ENCODE results near the gene CNP.
"Not testable (repeated sequence)": the region's sequence is repeated elsewhere in the genome, so short reads cannot be mapped to it uniquely, and the experiment has no call there.

CNP gene

DNA sequence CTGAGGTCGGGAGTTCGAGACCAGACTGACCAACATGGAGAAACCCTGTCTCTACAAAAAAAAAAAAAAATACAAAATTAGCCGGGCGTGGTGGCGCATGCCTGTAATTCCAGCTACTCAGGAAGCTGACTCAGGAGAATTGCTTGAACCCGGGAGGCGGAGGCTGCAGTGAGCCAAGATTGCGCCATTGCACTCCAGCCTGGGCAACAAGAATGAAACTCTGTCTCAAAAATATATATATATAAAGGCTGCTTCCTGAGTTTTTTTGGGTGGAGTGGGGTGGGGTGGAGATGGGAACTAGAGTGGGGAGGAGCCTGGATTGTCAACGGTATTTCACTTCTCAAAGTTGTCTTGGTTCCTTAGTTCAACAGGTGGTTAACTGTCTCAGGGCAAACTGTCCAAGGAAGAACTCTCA, 43.7 kb downstream of the CNP start:
- FAIRE-seq: not testable (repeated sequence)

DNA sequence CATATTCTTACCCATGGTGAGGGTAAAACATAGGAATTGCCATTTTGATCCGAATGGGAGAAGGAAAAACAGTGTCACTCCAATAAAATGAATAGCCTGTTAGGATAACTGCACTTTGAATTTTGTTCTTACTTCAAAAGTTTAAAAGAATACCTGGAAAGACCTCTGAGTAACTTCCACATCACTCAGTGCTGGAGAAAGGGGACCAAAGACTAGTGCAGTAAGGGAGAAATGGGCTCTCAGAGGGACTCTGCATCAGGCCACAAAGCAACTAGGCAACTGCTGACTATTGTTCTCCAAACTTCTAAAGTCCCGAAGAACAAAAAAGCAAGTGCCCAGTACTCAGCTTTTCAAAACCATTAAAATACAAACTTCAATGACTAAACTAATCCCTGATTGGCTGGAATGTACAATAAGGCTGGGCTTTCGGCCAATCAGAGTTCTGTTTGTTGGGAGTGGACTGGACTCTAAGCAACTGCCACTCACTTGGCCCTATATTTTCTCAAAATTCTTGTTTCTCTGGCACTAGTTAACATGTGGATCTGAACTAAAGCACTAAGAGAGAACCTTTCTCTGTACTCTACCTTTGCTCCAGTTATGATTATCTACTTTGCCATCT, 44.4 kb downstream of the CNP start:
- FAIRE-seq: no peak

DNA sequence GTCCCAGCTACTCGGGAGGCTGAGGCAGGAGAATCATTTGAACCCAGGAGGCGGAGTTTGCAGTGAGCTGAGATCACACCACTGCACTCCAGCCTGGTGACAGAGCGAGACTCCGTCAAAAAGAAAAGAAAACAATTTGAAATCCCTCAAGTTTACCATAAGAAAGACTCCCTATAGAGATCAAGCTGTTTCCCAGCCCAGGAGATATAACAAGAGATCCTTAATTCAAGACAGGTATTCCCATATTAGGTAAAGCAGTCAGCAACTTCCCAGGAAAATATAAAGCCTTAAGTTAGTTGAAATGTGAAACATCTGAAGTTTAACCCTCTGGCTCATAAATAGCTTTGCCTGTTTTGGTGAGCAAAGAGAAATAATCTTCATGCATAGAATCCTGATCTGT, 45.8 kb downstream of the CNP start:
- not testable (repeated sequence) for FAIRE-seq

DNA sequence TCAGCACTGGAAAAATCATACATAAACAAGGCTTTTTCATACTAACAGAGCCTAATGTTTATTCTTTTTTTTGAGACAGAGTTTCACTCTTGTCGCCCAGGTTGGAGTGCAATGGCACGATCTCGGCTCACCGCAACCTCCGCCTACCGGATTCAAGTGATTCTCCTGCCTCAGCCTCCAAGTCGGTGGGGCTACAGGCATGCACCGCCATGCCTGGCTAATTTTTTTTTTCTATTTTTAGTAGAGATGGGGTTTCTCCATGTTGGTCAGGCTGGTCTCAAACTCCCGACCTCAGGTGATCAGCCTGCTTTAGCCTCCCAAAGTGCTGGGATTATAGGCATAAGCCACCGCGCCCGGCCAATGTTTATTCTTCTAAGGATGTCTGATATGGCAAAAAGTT, 47.1 kb downstream of the CNP start:
- not testable (repeated sequence) for FAIRE-seq

GRCh38 chr17:42016411-42016831, 49.8 kb downstream of the CNP start:
- no peak for FAIRE-seq

DNA sequence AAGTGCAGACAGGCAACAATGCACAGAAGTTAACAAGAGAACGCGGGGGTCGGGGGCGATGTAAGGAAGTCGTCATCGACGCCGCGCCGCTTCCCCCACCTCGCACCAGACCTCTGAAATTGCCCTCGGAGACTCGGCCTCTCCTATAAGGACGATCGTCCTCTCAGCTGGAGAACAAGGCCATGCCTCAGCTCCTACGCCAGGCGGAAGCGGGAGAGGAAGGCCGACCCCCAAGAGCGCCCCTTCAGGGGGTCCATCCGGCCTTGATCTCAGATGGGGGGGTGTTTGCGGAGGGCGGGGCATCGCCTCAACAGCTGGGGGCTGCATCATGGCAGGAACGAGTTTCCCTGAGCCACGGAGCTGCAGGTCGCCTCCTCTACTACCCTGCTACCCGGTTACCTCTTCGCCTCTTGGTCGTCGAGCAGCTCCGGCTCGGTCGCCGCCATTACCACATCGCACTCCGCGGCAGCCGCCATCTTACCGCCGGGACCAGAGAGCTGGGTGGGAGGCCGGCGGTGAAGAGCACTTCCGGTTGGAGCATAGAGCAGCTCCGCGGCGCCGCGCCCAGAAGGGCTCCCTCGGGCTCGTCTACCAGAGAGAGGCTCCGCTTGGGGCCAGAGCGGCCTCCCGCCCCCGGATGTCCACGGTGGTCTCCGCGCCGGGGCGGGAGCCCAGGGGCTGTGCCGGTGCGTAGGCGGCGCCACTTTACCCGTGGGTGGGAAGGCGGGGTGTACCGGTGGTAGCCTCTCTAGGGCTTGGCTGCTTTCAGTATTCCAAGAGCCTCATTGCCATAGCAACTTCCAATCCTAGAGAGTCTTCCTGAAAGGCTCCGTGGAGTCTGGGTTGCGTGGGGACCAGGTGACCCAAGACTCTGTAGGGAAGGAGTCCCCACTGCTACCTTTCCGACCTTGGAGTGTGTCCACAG, 50.6 kb downstream of the CNP start, which contains the start of gene DNAJC7:
DNAJC7 (minus strand) TSS at position 499 of the 925 bp plus-strand sequence; CDS start at position 476, 23 bp downstream.
- no peak for FAIRE-seq

DNA sequence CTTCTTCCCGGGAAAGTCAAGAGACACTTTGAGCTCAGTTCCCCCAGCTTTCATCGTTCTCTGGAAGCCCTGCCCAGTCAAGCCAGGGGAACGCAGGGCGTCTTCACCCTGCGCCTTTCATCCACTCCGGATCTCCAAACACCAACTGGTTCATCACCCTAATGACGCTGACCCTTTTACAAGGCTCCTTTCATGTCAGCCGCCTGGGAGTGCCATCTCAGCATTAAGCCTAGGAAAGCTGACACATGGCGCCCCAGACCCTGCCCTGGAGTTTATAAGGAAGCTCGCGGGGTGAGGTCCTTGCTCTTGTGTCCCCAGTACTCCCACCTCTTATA, 51.2 kb downstream of the CNP start:
- no peak for FAIRE-seq

DNA sequence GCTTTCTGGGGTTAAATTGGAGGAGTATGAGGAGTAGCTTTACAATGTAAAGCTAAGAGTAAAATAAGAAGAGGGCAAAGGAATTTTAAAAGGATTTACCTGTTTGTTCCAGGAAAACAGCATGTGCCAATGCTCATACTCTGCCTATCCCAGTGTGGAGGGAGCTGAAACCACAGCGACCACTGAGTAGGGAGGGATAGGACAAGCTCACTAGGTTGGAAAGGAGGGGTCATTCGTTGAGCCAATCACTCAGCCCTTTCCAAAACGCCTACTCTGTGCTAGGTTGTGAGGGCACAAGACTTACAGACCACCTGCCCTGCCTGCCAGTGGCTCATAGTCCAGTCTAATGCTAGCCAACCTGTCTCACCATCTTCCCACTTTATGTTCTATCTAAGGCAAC, 51.7 kb downstream of the CNP start:
- FAIRE-seq: no peak

DNA sequence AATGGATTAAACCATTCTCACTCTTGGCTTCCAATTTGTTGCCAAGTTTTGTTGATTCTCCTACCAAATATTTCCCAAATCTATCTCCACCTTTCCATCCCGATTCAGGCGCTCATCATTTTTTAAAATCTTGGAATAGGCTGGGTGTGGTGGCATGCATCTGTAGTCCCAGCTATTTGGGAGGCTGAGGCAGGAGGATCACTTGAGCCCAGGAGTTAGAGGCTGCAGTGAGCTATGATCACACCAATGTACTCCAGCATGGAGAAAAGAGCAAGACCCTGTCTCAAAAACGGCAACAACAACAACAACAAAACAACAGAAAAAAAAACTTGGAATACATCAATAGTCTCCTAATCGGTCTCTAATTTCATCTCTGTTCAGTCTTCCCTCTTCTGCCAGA, 52.4 kb downstream of the CNP start:
- no peak for FAIRE-seq

DNA sequence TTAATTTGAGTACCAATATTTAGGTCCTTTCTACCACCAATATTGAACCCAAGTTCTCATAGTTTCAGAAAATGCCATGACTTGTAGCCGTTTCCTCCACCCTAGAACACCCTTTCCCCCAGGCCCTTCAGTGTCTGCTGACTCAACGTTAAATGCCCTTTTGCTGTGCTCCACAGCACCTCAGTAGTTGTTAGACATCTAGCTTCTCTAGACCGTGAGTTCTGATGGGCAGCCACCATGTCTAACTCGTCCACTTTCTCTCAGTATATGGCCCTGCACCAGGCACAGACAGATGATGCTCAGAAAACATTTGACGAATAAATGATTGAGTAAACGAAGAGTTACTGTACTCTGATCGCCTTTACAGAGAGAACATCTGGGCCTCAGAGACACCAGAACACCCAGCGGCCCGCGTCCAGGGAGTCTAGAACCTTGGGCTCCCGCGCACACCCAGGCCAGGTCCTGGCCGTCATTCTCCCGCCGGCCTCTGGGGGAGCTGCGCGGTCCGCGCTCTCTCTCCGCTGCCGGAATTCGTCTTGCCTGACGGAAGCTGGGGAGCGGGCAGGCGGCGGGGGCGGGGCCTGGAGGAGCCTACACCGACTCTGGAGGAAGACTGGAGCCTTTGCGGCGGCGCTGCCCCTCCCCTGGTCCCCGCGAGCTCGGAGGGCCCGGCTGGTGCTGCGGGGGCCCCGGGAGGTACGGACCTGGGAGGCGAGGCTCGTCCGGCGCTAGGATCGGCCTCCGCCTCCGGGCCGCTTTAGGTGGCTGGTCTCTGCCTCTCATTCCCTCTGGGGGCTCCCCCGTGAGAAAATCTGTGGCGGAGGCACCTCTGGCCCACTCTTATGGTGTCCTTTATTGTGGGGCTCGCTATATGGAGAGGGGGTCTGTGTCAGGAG, 53.2 kb downstream of the CNP start, which contains the start of gene NKIRAS2:
NKIRAS2 (plus strand) TSS at position 582 of the 896 bp plus-strand sequence. CDS start 1,488 bp downstream, outside the sequence.
- FAIRE-seq: no peak

DNA sequence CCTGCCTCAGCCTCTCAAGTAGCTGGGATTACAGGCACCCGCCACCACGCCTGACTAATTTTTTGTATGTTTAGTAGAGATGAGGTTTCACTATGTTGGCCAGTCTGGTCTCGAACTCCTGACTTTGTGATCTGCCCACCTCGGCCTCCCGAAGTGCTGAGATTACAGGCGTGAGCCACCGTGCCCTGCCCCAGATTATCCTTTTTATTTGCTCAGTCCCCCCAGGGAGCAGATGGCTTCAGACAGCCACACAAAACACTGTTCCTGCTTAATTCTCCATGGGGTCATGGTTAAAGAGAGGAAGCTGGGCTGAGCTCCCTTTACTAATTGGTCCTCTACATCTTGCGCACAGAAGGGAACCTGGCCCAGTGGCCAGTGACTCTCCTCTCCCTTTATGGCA, 54.2 kb downstream of the CNP start:
- not testable (repeated sequence) for FAIRE-seq

DNA sequence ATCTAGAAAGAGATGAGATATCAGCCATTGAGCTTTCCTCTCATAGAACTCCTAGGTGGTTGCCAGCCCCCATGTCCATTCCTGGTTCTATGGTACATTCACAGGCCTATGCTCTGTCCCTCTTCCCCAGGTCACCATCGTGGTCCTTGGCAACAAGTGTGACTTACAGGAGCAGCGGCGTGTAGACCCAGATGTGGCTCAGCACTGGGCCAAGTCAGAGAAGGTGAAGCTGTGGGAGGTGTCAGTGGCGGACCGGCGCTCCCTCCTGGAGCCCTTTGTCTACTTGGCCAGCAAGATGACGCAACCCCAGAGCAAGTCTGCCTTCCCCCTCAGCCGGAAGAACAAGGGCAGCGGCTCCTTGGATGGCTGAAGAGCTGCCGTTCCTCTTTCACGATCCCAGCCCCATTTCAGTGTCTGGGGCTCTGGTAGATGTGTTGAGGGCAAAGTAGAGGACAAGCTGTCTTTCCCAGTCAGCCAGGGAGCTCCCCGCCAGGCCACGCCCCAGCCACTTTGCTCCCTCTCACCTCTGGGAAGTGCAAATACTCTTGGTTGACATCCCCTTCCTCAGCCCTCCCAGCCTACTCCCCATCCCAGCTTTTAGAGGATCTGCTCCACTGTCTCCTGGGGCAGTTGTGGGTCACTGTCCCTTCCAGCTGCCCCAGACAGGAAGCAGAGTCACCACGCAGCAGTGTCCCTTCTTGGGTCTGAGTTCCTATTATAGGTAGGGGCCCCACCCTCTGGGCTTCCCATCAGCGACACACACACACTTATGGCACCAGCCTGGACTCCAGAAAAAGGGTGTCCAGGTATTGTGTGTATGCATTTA, 57.1 kb downstream of the CNP start:
- no peak for FAIRE-seq

DNA sequence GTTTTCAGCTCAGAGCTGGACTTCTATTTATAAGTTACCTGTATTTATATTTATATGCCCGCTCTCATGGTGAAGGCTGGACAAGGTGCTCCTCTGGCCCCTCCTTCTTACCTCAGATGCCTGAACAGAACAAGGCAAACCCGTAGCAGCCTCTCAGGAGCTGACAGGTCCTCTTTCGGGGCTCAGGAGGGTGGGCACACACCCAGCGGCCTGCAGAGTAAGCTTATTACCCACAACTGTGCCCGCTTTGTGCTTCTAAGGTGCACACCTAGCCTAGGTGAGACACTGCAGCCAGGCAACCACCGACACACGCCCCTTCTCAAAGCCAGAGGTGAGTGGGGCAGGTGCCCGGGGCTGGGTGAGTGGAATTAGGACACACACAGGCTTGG, 58.6 kb downstream of the CNP start:
- no peak for FAIRE-seq

DNA sequence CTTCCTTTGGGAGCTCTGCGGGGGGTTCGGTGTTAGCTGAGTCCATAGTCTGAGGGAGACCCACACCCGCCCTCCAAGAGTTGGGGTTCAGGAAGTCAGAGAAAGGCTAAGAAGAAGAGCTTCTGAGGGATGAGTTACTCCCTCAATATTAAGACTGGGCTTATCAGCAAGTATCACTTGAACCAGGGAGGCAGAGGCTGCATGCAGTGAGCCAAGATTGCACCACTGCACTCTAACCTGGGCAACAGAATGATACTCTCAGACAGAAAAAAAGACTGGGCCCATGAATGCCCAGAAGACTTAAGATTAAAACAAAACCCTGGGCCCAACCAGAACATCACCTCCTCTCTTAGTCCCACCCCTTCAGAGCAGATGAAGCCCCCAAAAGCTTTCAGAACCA, 59.3 kb downstream of the CNP start:
- FAIRE-seq: no peak

DNA sequence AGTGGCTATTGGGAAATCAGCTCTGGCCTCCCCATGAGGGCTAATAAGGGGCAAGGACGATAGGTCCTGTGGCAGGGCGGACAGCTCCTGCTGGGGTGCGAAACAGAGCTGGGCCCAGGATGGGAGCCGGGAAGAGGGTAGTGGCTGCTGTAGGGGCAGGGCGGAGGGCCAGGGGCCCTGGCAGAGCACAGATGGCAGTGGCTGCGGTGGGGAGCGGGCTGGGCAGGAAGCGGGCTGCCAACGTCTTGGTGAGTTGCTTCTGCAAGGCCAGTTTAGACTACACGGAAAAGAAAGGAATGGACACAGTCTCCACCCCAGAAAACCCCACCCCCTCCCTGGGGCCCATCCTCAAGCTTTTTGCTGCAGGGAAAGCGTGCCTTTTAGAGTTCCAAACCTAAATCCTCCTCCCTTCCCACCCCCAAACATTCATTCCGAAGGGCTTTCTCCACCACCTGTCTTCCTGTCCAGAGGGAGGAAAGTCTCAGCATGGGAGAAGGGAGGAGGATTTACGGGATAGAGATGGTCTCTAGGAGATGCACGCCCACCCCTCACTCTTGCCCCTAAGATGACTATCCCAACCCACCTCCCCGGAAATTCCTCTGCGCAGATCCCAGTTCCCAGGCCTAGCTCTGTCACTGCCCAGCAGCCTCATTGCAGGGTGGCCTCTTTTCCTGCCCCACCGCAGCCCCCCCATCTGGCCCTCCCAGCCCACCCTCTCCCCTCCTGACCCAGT, 60.4 kb downstream of the CNP start:
- no peak for FAIRE-seq
